Suprapubic skin (tissue), 4 donors: ENCODE measurements around the gene TMEM256. TPM values are rescaled to one million over a fixed set of nuclear protein-coding genes. Genes with fewer than 3 reads are reported as not detected.
A peak's percentile ranks its signal among the peaks of the same experiment; 100 is the strongest.

Experiments
- DNase-seq, 2 donors: peaks; one replicate each; pipeline ENCODE4 v3.0.0-alpha.2; 2019; ENCODE audit warnings: low spot score in 2 of 2
- H3K27ac ChIP-seq: fragments of 200-600 bp; sonication (generic); one replicate; pipeline ENCODE4 v1.5.1; 2019
- H3K27me3 ChIP-seq: fragments of 200-600 bp; sonication (generic); one replicate; pipeline ENCODE4 v1.5.1; 2019
- H3K36me3 ChIP-seq: fragments of 200-600 bp; sonication (generic); one replicate; pipeline ENCODE4 v1.5.1; 2019
- H3K4me1 ChIP-seq: fragments of 200-600 bp; sonication (generic); one replicate; pipeline ENCODE4 v1.5.1; 2019
- H3K4me3 ChIP-seq: fragments of 200-600 bp; sonication (generic); one replicate; pipeline ENCODE4 v1.5.1; 2019; ENCODE audit warnings: mild to moderate bottlenecking
- H3K9me3 ChIP-seq: fragments of 200-600 bp; sonication (generic); one replicate; pipeline ENCODE4 v1.5.1; 2019
- EP300 ChIP-seq: sonication (generic); formaldehyde crosslinking; IDR thresholded peaks from one replicate; pipeline ENCODE4 v1.6.1; 2017; ENCODE audit warnings: antibody characterized with exemption
- POLR2A ChIP-seq, 2 donors: fragments of 450-650 bp; IDR thresholded peaks; one replicate each; pipeline ENCODE4 v1.6.1; 2017; ENCODE audit warnings: antibody characterized with exemption in 2 of 2, mild to moderate bottlenecking in 2 of 2, moderate library complexity in 2 of 2
- POLR2AphosphoS5 ChIP-seq, 3 donors: sonication (generic); formaldehyde crosslinking; IDR thresholded peaks; one replicate each; pipeline ENCODE4 v1.6.1; 2017; ENCODE audit warnings: antibody characterized with exemption in 3 of 3
- WGBS: methylation state at CpG from one replicate; pipeline ENCODE4 v1.1.5; 2018; 5-methylcytosine and 5-hydroxymethylcytosine counted together
- total RNA-seq, 4 donors: library from RNA; depleted of rRNA; stranded (reverse); fragments of >200 nt; gene quantifications; one replicate each; pipeline ENCODE4 v1.1.0, GENCODE V29; 2016
- TF ChIP-seq, protein P1 (sequence below), 2 donors: fragments of 200-600 bp in 1 of 2; fragments of 450-650 bp in 1 of 2; sonication (generic) in 1 of 2; IDR thresholded peaks; one replicate each; pipeline ENCODE4 v1.5.1; 2016 to 2019; ENCODE audit warnings: antibody characterized with exemption in 2 of 2, mild to moderate bottlenecking in 1 of 2, moderate library complexity in 1 of 2

The TMEM256 gene
- total RNA-seq, 4 donors from 2014 or later: 53.5 to 128 (median 89.6) TPM

- H3K4me3 ChIP-seq: peak overlapping the region; percentile 68
- H3K9me3 ChIP-seq: no peaks in the 10 kb centered on the region
- DNase-seq: no peak
- peaks cover 57% of the 10 kb centered on the region for H3K4me1 ChIP-seq
- no peak for TF ChIP-seq POLR2A (IDR thresholded peaks at IDR 0.05)
- TF ChIP-seq POLR2AphosphoS5 (IDR thresholded peaks at IDR 0.05): peak in 1 of 3 donors; percentile 4
- peak overlapping the region; percentile 91 for H3K27ac ChIP-seq
- peaks cover 14% of the 10 kb centered on the region for H3K27me3 ChIP-seq
- 3% methylated on average over 17 of the region's 49 CpGs for WGBS
- no peaks in the 10 kb centered on the region for H3K36me3 ChIP-seq
These were observed 32.0 kb upstream of the TMEM256 start for GRCh38 chr17:7435676-7436555.

- H3K4me3 ChIP-seq: no peak overlapping the region
These were observed 28.4 kb upstream of the TMEM256 start for GRCh38 chr17:7432296-7432695.

GRCh38 chr17:7431231-7431630 lies 27.3 kb upstream of the TMEM256 start:
- Histone ChIP-seq H3K4me3 (no peak overlapping the region), H3K27me3 (no peaks in the 10 kb centered on the region), H3K9me3 (no peaks in the 10 kb centered on the region), H3K4me1 (peaks cover 10% of the 10 kb centered on the region), H3K36me3 (no peaks in the 10 kb centered on the region), H3K27ac (no peak overlapping the region)
- TF ChIP-seq EP300 (no peak), POLR2AphosphoS5 (IDR thresholded peaks at IDR 0.05) (no peak), POLR2A (IDR thresholded peaks at IDR 0.05) (no peak)
- TF ChIP-seq, protein P1, sequence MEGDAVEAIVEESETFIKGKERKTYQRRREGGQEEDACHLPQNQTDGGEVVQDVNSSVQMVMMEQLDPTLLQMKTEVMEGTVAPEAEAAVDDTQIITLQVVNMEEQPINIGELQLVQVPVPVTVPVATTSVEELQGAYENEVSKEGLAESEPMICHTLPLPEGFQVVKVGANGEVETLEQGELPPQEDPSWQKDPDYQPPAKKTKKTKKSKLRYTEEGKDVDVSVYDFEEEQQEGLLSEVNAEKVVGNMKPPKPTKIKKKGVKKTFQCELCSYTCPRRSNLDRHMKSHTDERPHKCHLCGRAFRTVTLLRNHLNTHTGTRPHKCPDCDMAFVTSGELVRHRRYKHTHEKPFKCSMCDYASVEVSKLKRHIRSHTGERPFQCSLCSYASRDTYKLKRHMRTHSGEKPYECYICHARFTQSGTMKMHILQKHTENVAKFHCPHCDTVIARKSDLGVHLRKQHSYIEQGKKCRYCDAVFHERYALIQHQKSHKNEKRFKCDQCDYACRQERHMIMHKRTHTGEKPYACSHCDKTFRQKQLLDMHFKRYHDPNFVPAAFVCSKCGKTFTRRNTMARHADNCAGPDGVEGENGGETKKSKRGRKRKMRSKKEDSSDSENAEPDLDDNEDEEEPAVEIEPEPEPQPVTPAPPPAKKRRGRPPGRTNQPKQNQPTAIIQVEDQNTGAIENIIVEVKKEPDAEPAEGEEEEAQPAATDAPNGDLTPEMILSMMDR (IDR thresholded peaks at IDR 0.05): no peak
- DNase-seq: no peak
- WGBS: 100% methylated on average over 1 of the region's 1 CpG

More at GRCh38 chr17:7432296-7432695, 28.4 kb upstream of the TMEM256 start:
- no peaks in the 10 kb centered on the region for H3K36me3 ChIP-seq
- no peaks in the 10 kb centered on the region for H3K9me3 ChIP-seq
- H3K27me3 ChIP-seq: no peaks in the 10 kb centered on the region
- peaks cover 21% of the 10 kb centered on the region for H3K4me1 ChIP-seq
- TF ChIP-seq, protein P1 (IDR thresholded peaks at IDR 0.05): no peak
- TF ChIP-seq POLR2A (IDR thresholded peaks at IDR 0.05) (no peak), EP300 (no peak), POLR2AphosphoS5 (IDR thresholded peaks at IDR 0.05) (no peak)
- WGBS: 94% methylated on average over 11 of the region's 11 CpGs
- H3K27ac ChIP-seq: no peak overlapping the region
- DNase-seq: no peak

- Histone ChIP-seq H3K27me3 (no peaks in the 10 kb centered on the region), H3K9me3 (no peaks in the 10 kb centered on the region), H3K27ac (no peak overlapping the region), H3K36me3 (no peaks in the 10 kb centered on the region), H3K4me3 (no peak overlapping the region), H3K4me1 (no peaks in the 10 kb centered on the region)
- no peak for DNase-seq
- WGBS: 96% methylated on average over 7 of the region's 10 CpGs
- TF ChIP-seq, protein P1 (IDR thresholded peaks at IDR 0.05): no peak
- TF ChIP-seq EP300: no peak
- no peak for TF ChIP-seq POLR2A (IDR thresholded peaks at IDR 0.05)
- no peak for TF ChIP-seq POLR2AphosphoS5 (IDR thresholded peaks at IDR 0.05)
These were observed 25.8 kb upstream of the TMEM256 start for GRCh38 chr17:7429722-7430121.

- TF ChIP-seq, protein P1 (IDR thresholded peaks at IDR 0.05): no peak
- TF ChIP-seq EP300 (no peak), POLR2A (IDR thresholded peaks at IDR 0.05) (no peak), POLR2AphosphoS5 (IDR thresholded peaks at IDR 0.05) (no peak)
- Histone ChIP-seq H3K27me3 (no peaks in the 10 kb centered on the region), H3K36me3 (no peaks in the 10 kb centered on the region), H3K4me1 (no peaks in the 10 kb centered on the region), H3K4me3 (no peak within 1 kb of the TSS), H3K27ac (no peak within 1 kb of the TSS), H3K9me3 (no peaks in the 10 kb centered on the region)
- no peak for DNase-seq
- WGBS: 82% methylated on average over 5 of the region's 5 CpGs
These were observed 24.7 kb upstream of the TMEM256 start, which contains the start of gene SPEM3 for GRCh38 chr17:7428557-7428956. SPEM3 (plus strand) TSS chr17:7428857; CDS start chr17:7428903, 46 bp downstream.
